GM20000 (cell line): Measurements from ENCODE around the gene PI16.

Experiments
- DNase-seq: peaks from one replicate; pipeline ENCODE4 v3.0.0; 2012; ENCODE audit warnings: low spot score
- TF ChIP-seq, protein P1 (sequence below): IDR thresholded peaks from 2 replicates; pipeline ENCODE4 v1.5.1; 2012; ENCODE audit warnings: mild to moderate bottlenecking, control low read depth; ENCODE audit errors: extremely low read depth, missing control alignments

Gene PI16

DNA sequence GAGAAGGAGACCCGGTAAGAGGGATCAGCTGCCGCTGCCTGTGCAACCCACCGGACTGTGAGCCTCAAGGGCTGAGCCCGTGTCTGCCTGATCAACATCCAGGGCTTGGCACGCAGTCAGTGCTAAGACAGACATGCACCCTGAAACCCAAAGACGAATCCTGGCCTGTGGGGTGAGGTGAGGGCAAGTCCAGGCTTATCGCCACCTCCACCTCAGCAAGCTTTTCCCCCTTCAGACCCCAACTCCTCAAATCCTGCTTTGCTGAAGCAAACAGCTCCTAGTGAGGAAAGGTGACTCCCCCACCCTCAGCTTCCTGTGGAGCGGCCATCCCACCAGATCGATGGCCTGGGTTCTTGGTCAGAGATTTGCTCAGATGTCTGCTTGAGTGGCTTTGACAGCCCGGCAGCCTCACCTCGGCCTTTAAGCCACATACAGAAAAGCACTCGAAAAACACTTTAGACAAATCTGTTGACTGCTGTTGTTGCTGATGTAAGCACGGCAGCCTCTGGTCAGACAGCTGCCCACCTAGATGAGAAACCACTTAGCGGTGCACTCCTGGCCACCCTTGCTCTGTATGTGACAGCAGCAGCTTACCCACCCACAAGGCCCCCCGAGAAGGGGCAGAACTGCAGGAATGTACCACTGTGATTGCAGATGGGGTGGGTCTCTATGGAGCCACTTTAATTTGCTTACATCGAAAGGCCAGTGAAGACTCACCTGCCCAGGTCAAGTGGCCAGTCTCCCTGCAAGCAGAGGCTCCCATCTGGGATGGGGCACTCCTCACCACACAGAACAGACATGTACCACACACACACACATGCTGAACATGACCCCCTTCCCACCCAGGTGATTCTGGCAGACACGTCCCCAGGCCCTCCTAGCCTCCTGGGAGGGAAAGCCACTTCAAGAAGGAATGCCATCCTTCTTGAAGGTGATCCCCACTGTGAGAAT lies 16.6 kb downstream of the PI16 start:
- no peak for DNase-seq
- TF ChIP-seq, protein P1, sequence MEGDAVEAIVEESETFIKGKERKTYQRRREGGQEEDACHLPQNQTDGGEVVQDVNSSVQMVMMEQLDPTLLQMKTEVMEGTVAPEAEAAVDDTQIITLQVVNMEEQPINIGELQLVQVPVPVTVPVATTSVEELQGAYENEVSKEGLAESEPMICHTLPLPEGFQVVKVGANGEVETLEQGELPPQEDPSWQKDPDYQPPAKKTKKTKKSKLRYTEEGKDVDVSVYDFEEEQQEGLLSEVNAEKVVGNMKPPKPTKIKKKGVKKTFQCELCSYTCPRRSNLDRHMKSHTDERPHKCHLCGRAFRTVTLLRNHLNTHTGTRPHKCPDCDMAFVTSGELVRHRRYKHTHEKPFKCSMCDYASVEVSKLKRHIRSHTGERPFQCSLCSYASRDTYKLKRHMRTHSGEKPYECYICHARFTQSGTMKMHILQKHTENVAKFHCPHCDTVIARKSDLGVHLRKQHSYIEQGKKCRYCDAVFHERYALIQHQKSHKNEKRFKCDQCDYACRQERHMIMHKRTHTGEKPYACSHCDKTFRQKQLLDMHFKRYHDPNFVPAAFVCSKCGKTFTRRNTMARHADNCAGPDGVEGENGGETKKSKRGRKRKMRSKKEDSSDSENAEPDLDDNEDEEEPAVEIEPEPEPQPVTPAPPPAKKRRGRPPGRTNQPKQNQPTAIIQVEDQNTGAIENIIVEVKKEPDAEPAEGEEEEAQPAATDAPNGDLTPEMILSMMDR = no peak

- TF ChIP-seq, protein P1 = no peak
- DNase-seq = no peak
Observed at GRCh38 chr6:36971921-36972673, 17.6 kb downstream of the PI16 start.

- no peak for DNase-seq
- TF ChIP-seq, protein P1 = no peak
Observed at GRCh38 chr6:36973190-36973589, 18.7 kb downstream of the PI16 start.

DNA sequence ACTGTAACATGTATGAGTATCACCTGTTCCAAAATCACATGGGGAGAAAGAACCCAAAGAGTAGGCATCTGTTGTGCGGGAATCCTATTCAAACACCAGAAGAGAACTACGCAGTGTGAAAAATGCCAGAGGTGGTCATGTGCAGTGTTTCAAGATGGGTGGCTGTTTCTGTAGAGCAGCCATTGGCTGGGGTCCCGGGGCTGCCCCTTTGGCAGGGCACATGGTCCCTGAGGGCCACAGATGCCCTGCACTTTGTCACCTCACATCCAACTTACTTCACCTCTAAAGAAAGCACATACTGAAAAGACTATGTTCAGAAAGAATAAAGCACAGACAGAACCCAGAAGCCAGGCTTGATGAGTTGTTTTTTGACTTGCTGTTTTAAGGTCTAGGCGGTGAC lies 19.1 kb downstream of the PI16 start:
- DNase-seq = no peak
- TF ChIP-seq, protein P1 = no peak

DNA sequence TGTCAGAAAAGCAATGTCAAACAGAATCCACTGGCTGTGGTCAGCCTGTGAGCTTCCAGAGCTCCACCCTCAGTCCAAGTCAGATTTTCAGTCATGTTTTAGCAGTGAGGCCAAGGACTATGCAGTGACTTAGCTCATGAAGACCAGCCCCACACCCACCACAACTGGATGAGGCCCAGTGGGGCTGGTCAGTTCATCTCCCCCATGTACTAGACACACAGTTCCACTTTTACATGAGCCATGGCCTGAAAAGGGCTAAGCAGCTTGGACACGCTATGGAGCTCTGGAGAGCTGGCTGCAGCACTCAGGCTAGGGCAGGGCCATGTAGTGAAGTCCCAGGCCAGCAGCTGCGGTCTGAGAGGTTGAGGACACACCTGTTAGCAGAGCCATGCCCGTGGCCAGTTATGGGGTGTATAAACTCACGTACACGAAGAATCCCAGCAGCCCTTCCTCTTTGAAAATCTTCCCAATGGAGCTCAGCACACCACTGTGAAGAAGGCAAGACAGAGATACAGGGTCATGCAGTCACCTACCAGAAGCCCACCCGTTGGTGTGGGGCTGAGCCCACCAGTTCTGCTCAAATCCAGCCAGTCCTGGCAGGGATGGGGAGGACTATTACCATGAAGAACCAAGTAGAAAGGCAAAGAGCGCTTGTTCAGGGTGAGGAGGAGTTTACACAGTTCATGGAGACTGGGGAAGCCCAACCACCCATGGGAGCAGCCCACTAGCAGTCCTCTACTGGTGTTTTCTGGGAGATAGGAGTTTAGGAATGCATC lies 20.9 kb downstream of the PI16 start:
- DNase-seq = no peak
- TF ChIP-seq, protein P1 = no peak

GRCh38 chr6:36976007-36976264 lies 21.4 kb downstream of the PI16 start:
- TF ChIP-seq, protein P1 = no peak
- no peak for DNase-seq
